ENCODE measurements around the gene MGAT4A.

GRCh38 chr2:98701230-98701629 lies 29.7 kb downstream of the MGAT4A start:
- TF ChIP-seq, protein P1, sequence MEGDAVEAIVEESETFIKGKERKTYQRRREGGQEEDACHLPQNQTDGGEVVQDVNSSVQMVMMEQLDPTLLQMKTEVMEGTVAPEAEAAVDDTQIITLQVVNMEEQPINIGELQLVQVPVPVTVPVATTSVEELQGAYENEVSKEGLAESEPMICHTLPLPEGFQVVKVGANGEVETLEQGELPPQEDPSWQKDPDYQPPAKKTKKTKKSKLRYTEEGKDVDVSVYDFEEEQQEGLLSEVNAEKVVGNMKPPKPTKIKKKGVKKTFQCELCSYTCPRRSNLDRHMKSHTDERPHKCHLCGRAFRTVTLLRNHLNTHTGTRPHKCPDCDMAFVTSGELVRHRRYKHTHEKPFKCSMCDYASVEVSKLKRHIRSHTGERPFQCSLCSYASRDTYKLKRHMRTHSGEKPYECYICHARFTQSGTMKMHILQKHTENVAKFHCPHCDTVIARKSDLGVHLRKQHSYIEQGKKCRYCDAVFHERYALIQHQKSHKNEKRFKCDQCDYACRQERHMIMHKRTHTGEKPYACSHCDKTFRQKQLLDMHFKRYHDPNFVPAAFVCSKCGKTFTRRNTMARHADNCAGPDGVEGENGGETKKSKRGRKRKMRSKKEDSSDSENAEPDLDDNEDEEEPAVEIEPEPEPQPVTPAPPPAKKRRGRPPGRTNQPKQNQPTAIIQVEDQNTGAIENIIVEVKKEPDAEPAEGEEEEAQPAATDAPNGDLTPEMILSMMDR (IDR thresholded peaks at IDR 0.05) = no peak
- TF ChIP-seq POLR2A (IDR thresholded peaks at IDR 0.05) = no peak

Measured in testis (tissue), 2 donors.